Measurements from ENCODE around the gene HMGN1. TPM values are rescaled to one million over a fixed set of nuclear protein-coding genes. Genes with fewer than 3 reads are reported as not detected.
"Not testable (repeated sequence)": the region's sequence is repeated elsewhere in the genome, so short reads cannot be mapped to it uniquely, and the experiment has no call there.

HMGN1 gene
- total RNA-seq, 4 donors from 2014 or later = 54.0 to 75.8 (median 60.3) TPM

- DNase-seq (ENCODE audit: low spot score) (peak; percentile 71), ATAC-seq (ENCODE audit: low FRiP score) (peak; percentile 99)
- TF ChIP-seq, protein P1, sequence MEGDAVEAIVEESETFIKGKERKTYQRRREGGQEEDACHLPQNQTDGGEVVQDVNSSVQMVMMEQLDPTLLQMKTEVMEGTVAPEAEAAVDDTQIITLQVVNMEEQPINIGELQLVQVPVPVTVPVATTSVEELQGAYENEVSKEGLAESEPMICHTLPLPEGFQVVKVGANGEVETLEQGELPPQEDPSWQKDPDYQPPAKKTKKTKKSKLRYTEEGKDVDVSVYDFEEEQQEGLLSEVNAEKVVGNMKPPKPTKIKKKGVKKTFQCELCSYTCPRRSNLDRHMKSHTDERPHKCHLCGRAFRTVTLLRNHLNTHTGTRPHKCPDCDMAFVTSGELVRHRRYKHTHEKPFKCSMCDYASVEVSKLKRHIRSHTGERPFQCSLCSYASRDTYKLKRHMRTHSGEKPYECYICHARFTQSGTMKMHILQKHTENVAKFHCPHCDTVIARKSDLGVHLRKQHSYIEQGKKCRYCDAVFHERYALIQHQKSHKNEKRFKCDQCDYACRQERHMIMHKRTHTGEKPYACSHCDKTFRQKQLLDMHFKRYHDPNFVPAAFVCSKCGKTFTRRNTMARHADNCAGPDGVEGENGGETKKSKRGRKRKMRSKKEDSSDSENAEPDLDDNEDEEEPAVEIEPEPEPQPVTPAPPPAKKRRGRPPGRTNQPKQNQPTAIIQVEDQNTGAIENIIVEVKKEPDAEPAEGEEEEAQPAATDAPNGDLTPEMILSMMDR (IDR thresholded peaks at IDR 0.05) = no peak
Observed at GRCh38 chr21:39379986-39380891, 31.4 kb upstream of the HMGN1 start.

GRCh38 chr21:39377444-39378050 is 28.7 kb upstream of the HMGN1 start:
- TF ChIP-seq, protein P1 (IDR thresholded peaks at IDR 0.05) = no peak
- no peak for DNase-seq (ENCODE audit: low spot score)
- ATAC-seq (ENCODE audit: low FRiP score) = no peak

DNA sequence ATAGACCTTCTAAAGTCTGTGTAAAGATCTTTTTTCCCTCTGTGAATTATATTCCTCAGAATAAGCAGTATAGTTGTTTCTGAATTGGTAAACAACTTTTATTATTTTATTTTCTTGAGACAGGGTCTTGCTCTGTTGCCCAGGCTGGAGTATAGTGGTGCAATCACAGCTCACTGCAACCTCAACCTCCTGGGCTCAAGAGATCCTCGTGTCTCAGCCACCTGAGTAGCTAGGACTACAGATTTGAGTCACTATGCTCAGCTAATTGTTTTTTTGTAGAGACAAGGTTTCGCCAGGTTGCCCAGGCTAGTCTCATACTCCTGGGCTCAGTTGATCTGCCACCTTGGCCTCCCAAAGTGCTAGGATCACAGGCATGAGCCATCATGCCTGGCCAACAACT is 26.6 kb upstream of the HMGN1 start:
- TF ChIP-seq, protein P1 (IDR thresholded peaks at IDR 0.05) = no peak
- ATAC-seq (ENCODE audit: low FRiP score) (no peak), DNase-seq (ENCODE audit: low spot score) (no peak)

- no peak for ATAC-seq (ENCODE audit: low FRiP score)
- no peak for DNase-seq (ENCODE audit: low spot score)
Observed at GRCh38 chr21:39374046-39374445, 25.2 kb upstream of the HMGN1 start.

GRCh38 chr21:39373634-39374033 is 24.7 kb upstream of the HMGN1 start:
- DNase-seq (ENCODE audit: low spot score) = no peak
- TF ChIP-seq, protein P1 (IDR thresholded peaks at IDR 0.05) = no peak
- ATAC-seq (ENCODE audit: low FRiP score) = no peak

More at GRCh38 chr21:39374046-39374445, 25.2 kb upstream of the HMGN1 start:
- TF ChIP-seq, protein P1 (IDR thresholded peaks at IDR 0.05) = no peak

- not testable (repeated sequence) for DNase-seq (ENCODE audit: low spot score); ATAC-seq (ENCODE audit: low FRiP score)
Observed at GRCh38 chr21:39369896-39370288, 21.0 kb upstream of the HMGN1 start.

GRCh38 chr21:39367783-39368182 is 18.9 kb upstream of the HMGN1 start:
- ATAC-seq (ENCODE audit: low FRiP score) (no peak), DNase-seq (ENCODE audit: low spot score) (no peak)
- TF ChIP-seq, protein P1 (IDR thresholded peaks at IDR 0.05) = no peak
